Esophagus (tissue), 2 donors: ENCODE results near the gene RHBG. TPM values are rescaled to one million over a fixed set of nuclear protein-coding genes. Genes with fewer than 3 reads are reported as not detected.

Source experiments
- H3K27ac ChIP-seq, 2 donors: one replicate each; pipeline ENCODE4 v1.5.1; 2013; ENCODE audit warnings: low read depth in 2 of 2, mild to moderate bottlenecking in 2 of 2, inconsistent platforms in 1 of 2, low read length in 1 of 2, moderate library complexity in 1 of 2
- H3K27me3 ChIP-seq, 2 donors: one replicate each; pipeline ENCODE4 v1.6.1; 2013; ENCODE audit warnings: low read length in 2 of 2, control low read depth in 1 of 2, mild to moderate bottlenecking in 1 of 2; ENCODE audit not compliant: insufficient read depth in 2 of 2, control insufficient read depth in 1 of 2
- H3K36me3 ChIP-seq, 2 donors: one replicate each; pipeline ENCODE4 v1.6.1; 2013; ENCODE audit warnings: low read length in 1 of 2; ENCODE audit not compliant: control insufficient read depth in 2 of 2, insufficient read depth in 2 of 2
- H3K4me1 ChIP-seq, 2 donors: one replicate each; pipeline ENCODE4 v1.6.1; 2013; ENCODE audit warnings: low read length in 1 of 2; ENCODE audit not compliant: control insufficient read depth in 2 of 2, insufficient read depth in 2 of 2
- H3K4me3 ChIP-seq, 2 donors: one replicate each; pipeline ENCODE4 v1.5.1; 2013; ENCODE audit warnings: low read length in 2 of 2, mild to moderate bottlenecking in 2 of 2, low read depth in 1 of 2, moderate library complexity in 1 of 2
- H3K9me3 ChIP-seq, 2 donors: one replicate each; pipeline ENCODE4 v1.6.1; 2013; ENCODE audit warnings: mild to moderate bottlenecking in 2 of 2, low read depth in 1 of 2, low read length in 1 of 2, moderate library complexity in 1 of 2; ENCODE audit not compliant: control insufficient read depth in 2 of 2, insufficient read depth in 1 of 2
- WGBS, 2 donors: extraction: QIAGEN DNeasy Blood & Tissue Kit; methylation state at CpG; one replicate each; pipeline ENCODE4 v1.1.7; 2013; 5-methylcytosine and 5-hydroxymethylcytosine counted together
- polyA plus RNA-seq, 2 donors: library from polyadenylated mRNA; stranded (reverse); fragments of 200-250 nt; gene quantifications; one replicate each; pipeline ENCODE4 v1.2.3, GENCODE V29; 2013
- donor health status: healthy with polysubstance abuse.
- donor health status: Bipolar disorder and iron deficiency.

RHBG gene
- polyA plus RNA-seq, 2 donors: 2.3 TPM

GRCh38 chr1:156383023-156383422, 14.0 kb downstream of the RHBG start:
- Histone ChIP-seq H3K36me3 (no peaks in the 10 kb centered on the region), H3K4me1 (no peaks in the 10 kb centered on the region), H3K4me3 (no peak overlapping the region), H3K9me3 (no peaks in the 10 kb centered on the region), H3K27ac (no peak overlapping the region), H3K27me3 (no peaks in the 10 kb centered on the region)
- WGBS, 2 donors: 48 to 49% methylated on average over 9 of the region's 9 CpGs

- H3K27me3 ChIP-seq: peaks cover 3 to 7% of the 10 kb centered on the region in 2 donors
- no peaks in the 10 kb centered on the region for H3K9me3 ChIP-seq
- H3K27ac ChIP-seq: no peak overlapping the region
- no peaks in the 10 kb centered on the region for H3K36me3 ChIP-seq
- H3K4me3 ChIP-seq: no peak overlapping the region
- H3K4me1 ChIP-seq: peaks cover 0 to 4% of the 10 kb centered on the region in 2 donors
- 65 to 81% methylated on average over 3 of the region's 3 CpGs for WGBS, 2 donors
Measured at GRCh38 chr1:156384007-156384406, 15.0 kb downstream of the RHBG start.

- no peak overlapping the region for H3K27ac ChIP-seq
- H3K9me3 ChIP-seq: no peaks in the 10 kb centered on the region
- peaks cover 3 to 9% of the 10 kb centered on the region in 2 donors for H3K27me3 ChIP-seq
- no peaks in the 10 kb centered on the region for H3K36me3 ChIP-seq
- WGBS, 2 donors: 89 to 91% methylated on average over 5 of the region's 5 CpGs
- H3K4me3 ChIP-seq: no peak overlapping the region
- H3K4me1 ChIP-seq: peaks cover 0 to 4% of the 10 kb centered on the region in 2 donors
Measured at GRCh38 chr1:156384658-156385057, 15.6 kb downstream of the RHBG start.

- no peak overlapping the region for H3K27ac ChIP-seq
- 13 to 14% methylated on average over 9 of the region's 9 CpGs for WGBS, 2 donors
- H3K4me3 ChIP-seq: no peak overlapping the region
- H3K4me1 ChIP-seq: peaks cover 0 to 4% of the 10 kb centered on the region in 2 donors
- no peaks in the 10 kb centered on the region for H3K36me3 ChIP-seq
- peaks cover 3 to 9% of the 10 kb centered on the region in 2 donors for H3K27me3 ChIP-seq
- H3K9me3 ChIP-seq: no peaks in the 10 kb centered on the region
Measured at GRCh38 chr1:156385534-156386031, 16.6 kb downstream of the RHBG start.

- 76 to 84% methylated on average over 6 of the region's 6 CpGs for WGBS, 2 donors
- Histone ChIP-seq H3K36me3 (no peaks in the 10 kb centered on the region), H3K27ac (no peak overlapping the region), H3K9me3 (no peaks in the 10 kb centered on the region), H3K27me3 (peaks cover 3 to 9% of the 10 kb centered on the region in 2 donors), H3K4me1 (peaks cover 0 to 4% of the 10 kb centered on the region in 2 donors), H3K4me3 (no peak overlapping the region)
Measured at GRCh38 chr1:156386134-156386901, 17.3 kb downstream of the RHBG start.

GRCh38 chr1:156386949-156387869, 18.2 kb downstream of the RHBG start:
- H3K4me3 ChIP-seq: no peak overlapping the region
- no peak overlapping the region for H3K27ac ChIP-seq
- H3K4me1 ChIP-seq: peaks cover 0 to 4% of the 10 kb centered on the region in 2 donors
- H3K27me3 ChIP-seq: peaks cover 3 to 9% of the 10 kb centered on the region in 2 donors
- 92% methylated on average over 8 of the region's 8 CpGs for WGBS, 2 donors
- H3K36me3 ChIP-seq: no peaks in the 10 kb centered on the region
- no peaks in the 10 kb centered on the region for H3K9me3 ChIP-seq

GRCh38 chr1:156387870-156388173, 18.8 kb downstream of the RHBG start:
- Histone ChIP-seq H3K9me3 (no peaks in the 10 kb centered on the region), H3K27me3 (peaks cover 3 to 9% of the 10 kb centered on the region in 2 donors), H3K4me3 (no peak overlapping the region), H3K27ac (no peak overlapping the region), H3K4me1 (peaks cover 0 to 4% of the 10 kb centered on the region in 2 donors), H3K36me3 (no peaks in the 10 kb centered on the region)
- 47 to 56% methylated on average over 15 of the region's 15 CpGs for WGBS, 2 donors

- Histone ChIP-seq H3K9me3 (no peaks in the 10 kb centered on the region), H3K36me3 (no peaks in the 10 kb centered on the region), H3K27me3 (peaks cover 3 to 9% of the 10 kb centered on the region in 2 donors), H3K27ac (no peak overlapping the region), H3K4me1 (peaks cover 0 to 4% of the 10 kb centered on the region in 2 donors), H3K4me3 (peak overlapping the region in 1 of 2 donors; percentile 0)
- WGBS, 2 donors: 11 to 12% methylated on average over 57 to 73 of the region's 73 CpGs
Measured at GRCh38 chr1:156388174-156389137, 19.4 kb downstream of the RHBG start.

- Histone ChIP-seq H3K27ac (no peak overlapping the region), H3K4me1 (peaks cover 0 to 4% of the 10 kb centered on the region in 2 donors), H3K27me3 (peaks cover 3 to 9% of the 10 kb centered on the region in 2 donors), H3K9me3 (no peaks in the 10 kb centered on the region), H3K4me3 (no peak overlapping the region), H3K36me3 (no peaks in the 10 kb centered on the region)
- 93 to 96% methylated on average over 8 of the region's 8 CpGs for WGBS, 2 donors
Measured at GRCh38 chr1:156389311-156389710, 20.3 kb downstream of the RHBG start.
